Measurements from ENCODE around the gene PRR11. TPM values are rescaled to one million over a fixed set of nuclear protein-coding genes. Genes with fewer than 3 reads are reported as not detected.
A peak's percentile ranks its signal among the peaks of the same experiment; 100 is the strongest.

PRR11 gene
- total RNA-seq, 1 experiment from 2014 or later = 109 TPM

GRCh38 chr17:59219370-59219769 is 63.8 kb downstream of the PRR11 start:
- Histone ChIP-seq H3K9me2 (ENCODE audit: insufficient read depth) (no peaks in the 10 kb centered on the region), H4K20me1 (ENCODE audit: insufficient read depth) (no peaks in the 10 kb centered on the region), H3K27me3 (ENCODE audit: insufficient read depth, low read depth) (no peaks in the 10 kb centered on the region), H3F3A (ENCODE audit: insufficient read depth, low read depth) (peaks cover 27% of the 10 kb centered on the region), H3K79me2 (ENCODE audit: low read depth) (no peaks in the 10 kb centered on the region), H3K4me3 (no peak overlapping the region), H3K4me1 (replicated peaks; ENCODE audit: insufficient read depth) (peaks cover 23% of the 10 kb centered on the region), H3K4me2 (peak overlapping the region; percentile 93; the same call in 1 of the 2 replicates), H3K27ac (no peak overlapping the region), H3K36me3 (ENCODE audit: low read depth) (no peaks in the 10 kb centered on the region; the same call in 1 of the 2 replicates), H2AFZ (no peak overlapping the region; the same call in 1 of the 2 replicates), H3K9me3 (ENCODE audit: insufficient read depth, low read depth) (no peaks in the 10 kb centered on the region)
- ChIA-PET CTCF (interaction anchor here (0.8 kb wide), 1 partner anchor 91 kb away, joined by 3 read pairs; no protein-coding TSS in a partner anchor), POLR2A (ENCODE audit: unreplicated experiment) (no interaction called here)
- TF ChIP-seq EZH2 (IDR thresholded peaks at IDR 0.05; ENCODE audit: low read depth) (no peak), CTCF (conservative IDR thresholded peaks at IDR 0.05) (no peak)
- no peak for DNase-seq
- intact Hi-C loops (cut with micrococcal nuclease; ENCODE audit: unreplicated experiment) = no loop called here
- BruUV-seq (replicated peaks) = no TSS peak

DNA sequence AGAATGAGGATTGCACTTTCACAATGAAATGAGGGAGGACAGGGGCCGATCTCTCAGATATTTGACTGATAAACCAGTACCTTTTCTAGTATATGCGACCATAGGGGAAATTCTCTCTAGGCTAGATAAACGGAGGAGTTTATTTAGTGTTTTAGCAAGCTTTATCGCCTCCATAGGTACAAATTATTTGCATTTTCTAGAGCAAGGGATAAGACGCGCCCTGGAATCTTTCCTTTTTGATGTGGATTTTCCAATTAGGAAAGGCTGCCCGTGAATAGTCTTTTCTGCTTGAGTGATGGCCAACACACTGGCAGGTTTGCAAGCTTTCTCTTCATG is 64.4 kb downstream of the PRR11 start:
- Histone ChIP-seq H3F3A (ENCODE audit: insufficient read depth, low read depth) (peaks cover 21% of the 10 kb centered on the region), H3K27me3 (ENCODE audit: insufficient read depth, low read depth) (no peaks in the 10 kb centered on the region), H3K4me2 (peak overlapping the region; percentile 93), H3K9me2 (ENCODE audit: insufficient read depth) (no peaks in the 10 kb centered on the region), H3K27ac (no peak overlapping the region), H3K36me3 (ENCODE audit: low read depth) (no peaks in the 10 kb centered on the region; the same call in 1 of the 2 replicates), H3K79me2 (ENCODE audit: low read depth) (no peaks in the 10 kb centered on the region), H3K4me3 (peak overlapping the region; percentile 97), H2AFZ (peak overlapping the region; percentile 74), H3K9me3 (ENCODE audit: insufficient read depth, low read depth) (no peaks in the 10 kb centered on the region), H3K4me1 (replicated peaks; ENCODE audit: insufficient read depth) (peaks cover 23% of the 10 kb centered on the region), H4K20me1 (ENCODE audit: insufficient read depth) (no peaks in the 10 kb centered on the region)
- ChIA-PET POLR2A (ENCODE audit: unreplicated experiment) (interaction anchor here (0.7 kb wide), 1 partner anchor 28 kb away, joined by 5 read pairs; no protein-coding TSS in a partner anchor), CTCF (interaction anchor here (0.8 kb wide), 1 partner anchor 91 kb away, joined by 3 read pairs; no protein-coding TSS in a partner anchor)
- no TSS peak for BruUV-seq (replicated peaks)
- DNase-seq = no peak
- no peak for TF ChIP-seq CTCF (conservative IDR thresholded peaks at IDR 0.05)
- intact Hi-C loops (cut with micrococcal nuclease; ENCODE audit: unreplicated experiment) = loop anchor here (2.0 kb wide), 3 partner anchors 77 to 221 kb away; no protein-coding TSS in a partner anchor

GRCh38 chr17:59220328-59221158 is 65.0 kb downstream of the PRR11 start, which contains the start of gene GDPD1:
Gene GDPD1 (plus strand): TSS chr17:59220511. CDS start chr17:59220610, 99 bp downstream.
- DNase-seq = peak; percentile 91 to 97
- peaks cover 23% of the 10 kb centered on the region for H3K4me1 ChIP-seq (replicated peaks; ENCODE audit: insufficient read depth)
- peak within 1 kb of the TSS; percentile 57 for H3K27ac ChIP-seq
- peak within 1 kb of the TSS; percentile 97 for H3K4me3 ChIP-seq
- ChIA-PET CTCF (interaction anchor here (0.5 to 0.8 kb wide), 2 partner anchors 90 to 282 kb away, joined by 3 to 4 read pairs; no protein-coding TSS in a partner anchor), POLR2A (ENCODE audit: unreplicated experiment) (interaction anchor here (0.6 to 0.7 kb wide), 2 partner anchors 27 to 129 kb away, joined by 5 to 8 read pairs; no protein-coding TSS in a partner anchor)
- peaks cover 15% of the 10 kb centered on the region for H3F3A ChIP-seq (ENCODE audit: insufficient read depth, low read depth)
- H3K9me2 ChIP-seq (ENCODE audit: insufficient read depth) = no peaks in the 10 kb centered on the region
- H3K27me3 ChIP-seq (ENCODE audit: insufficient read depth, low read depth) = no peaks in the 10 kb centered on the region
- peak within 1 kb of the TSS; percentile 93 for H3K4me2 ChIP-seq
- no peaks in the 10 kb centered on the region for H4K20me1 ChIP-seq (ENCODE audit: insufficient read depth)
- no peaks in the 10 kb centered on the region for H3K79me2 ChIP-seq (ENCODE audit: low read depth)
- TF ChIP-seq CTCF (conservative IDR thresholded peaks at IDR 0.05) (peak; percentile 77), EZH2 (IDR thresholded peaks at IDR 0.05; ENCODE audit: low read depth) (no peak)
- peak within 1 kb of the TSS; percentile 98 for H2AFZ ChIP-seq
- no peaks in the 10 kb centered on the region for H3K9me3 ChIP-seq (ENCODE audit: insufficient read depth, low read depth)
- no peaks in the 10 kb centered on the region for H3K36me3 ChIP-seq (ENCODE audit: low read depth)
- intact Hi-C loops (cut with micrococcal nuclease; ENCODE audit: unreplicated experiment) = loop anchor here (2.0 kb wide), 3 partner anchors 76 to 220 kb away; no protein-coding TSS in a partner anchor
- no TSS peak for BruUV-seq (replicated peaks)
